Measurements from ENCODE around the gene TBC1D1.

Gene TBC1D1

DNA sequence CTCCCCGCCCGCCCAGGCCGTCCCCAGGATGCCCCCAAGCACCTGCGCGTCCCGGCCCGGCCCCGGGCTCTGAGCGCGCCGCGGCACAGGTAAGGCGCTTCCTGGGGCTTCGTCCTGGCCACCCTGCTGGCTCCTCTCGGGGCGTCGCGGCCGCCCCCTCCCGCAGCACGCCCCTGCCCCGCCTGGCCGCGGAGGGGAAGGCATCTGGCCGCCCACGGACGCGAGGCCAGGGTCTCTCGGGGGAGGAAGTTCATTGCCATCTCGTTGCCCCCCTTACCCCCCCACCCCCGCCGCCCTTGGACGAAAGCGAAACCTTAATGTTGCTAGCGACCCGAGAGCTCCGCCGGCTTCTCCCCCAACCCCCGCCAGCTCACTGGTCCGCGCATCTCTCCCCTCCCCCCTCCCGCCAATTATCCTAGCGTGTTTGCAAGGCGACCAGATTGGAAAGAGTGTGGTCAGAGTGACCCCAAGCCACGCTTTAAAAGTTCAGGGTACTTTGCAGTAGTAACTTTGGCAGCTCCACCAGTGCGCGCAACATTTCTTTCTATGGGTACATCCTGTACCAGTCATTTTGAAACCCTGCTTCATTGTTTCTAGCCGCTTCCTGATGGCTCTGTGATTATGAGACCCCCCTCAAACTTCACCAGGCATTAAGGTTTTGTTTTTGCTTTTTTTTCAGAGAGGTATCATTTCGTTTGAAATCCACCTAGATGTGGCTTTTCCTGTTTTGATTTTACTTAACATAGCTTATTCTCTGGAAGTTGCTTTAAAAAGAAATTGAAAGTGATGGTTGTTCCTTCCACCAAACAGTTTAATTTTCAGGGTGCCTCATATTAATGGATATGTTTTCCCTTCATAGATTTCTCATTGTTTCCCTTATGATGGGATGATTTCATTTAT, 626 bp downstream of the TBC1D1 start:
- Histone ChIP-seq H3K9ac (ENCODE audit: low read length) (peak overlapping the region; percentile 80), H3K27me3 (replicated peaks; ENCODE audit: insufficient read depth, low read length) (no peaks in the 10 kb centered on the region), H3F3A (ENCODE audit: insufficient read depth, low read length) (peaks cover 21% of the 10 kb centered on the region), H3K4me3 (ENCODE audit: low read length) (peak overlapping the region; percentile 65), H2AFZ (ENCODE audit: low read length) (peak overlapping the region; percentile 91), H3K9me2 (replicated peaks; ENCODE audit: insufficient read depth, low read length) (no peaks in the 10 kb centered on the region), H3K9me3 (replicated peaks; ENCODE audit: insufficient read depth, low read length) (no peaks in the 10 kb centered on the region), H3K4me2 (ENCODE audit: low read depth, low read length) (peak overlapping the region; percentile 81), H3K4me1 (ENCODE audit: low read length) (peaks cover 12% of the 10 kb centered on the region), H3K79me2 (ENCODE audit: low read length) (peaks cover 45% of the 10 kb centered on the region), H3K27ac (ENCODE audit: low read length) (peak overlapping the region; percentile 66), H3K36me3 (replicated peaks; ENCODE audit: insufficient read depth, low read length) (no peaks in the 10 kb centered on the region), H4K20me1 (ENCODE audit: insufficient read depth, low read length) (no peaks in the 10 kb centered on the region)
- peak; percentile 84 for DNase-seq
- TF ChIP-seq EZH2 (optimal IDR thresholded peaks at IDR 0.05; ENCODE audit: low read depth, low read length) (no peak), CTCF (IDR thresholded peaks at IDR 0.05; ENCODE audit: low read length) (no peak; the same call in 1 of the 2 replicates), EZH2phosphoT487 (IDR thresholded peaks at IDR 0.05; ENCODE audit: low read length) (no peak)

GRCh38 chr4:37892641-37893040, 1.8 kb downstream of the TBC1D1 start:
- Histone ChIP-seq H3K9me3 (replicated peaks; ENCODE audit: insufficient read depth, low read length) (no peaks in the 10 kb centered on the region), H3K27ac (ENCODE audit: low read length) (no peak overlapping the region), H3K4me1 (ENCODE audit: low read length) (peaks cover 12% of the 10 kb centered on the region), H3K4me2 (ENCODE audit: low read depth, low read length) (peak overlapping the region; percentile 65), H3K27me3 (replicated peaks; ENCODE audit: insufficient read depth, low read length) (no peaks in the 10 kb centered on the region), H4K20me1 (ENCODE audit: insufficient read depth, low read length) (no peaks in the 10 kb centered on the region), H3K9me2 (replicated peaks; ENCODE audit: insufficient read depth, low read length) (no peaks in the 10 kb centered on the region), H3K9ac (ENCODE audit: low read length) (no peak overlapping the region), H3F3A (ENCODE audit: insufficient read depth, low read length) (peaks cover 21% of the 10 kb centered on the region), H3K79me2 (ENCODE audit: low read length) (peaks cover 57% of the 10 kb centered on the region), H3K36me3 (replicated peaks; ENCODE audit: insufficient read depth, low read length) (no peaks in the 10 kb centered on the region), H2AFZ (ENCODE audit: low read length) (no peak overlapping the region), H3K4me3 (ENCODE audit: low read length) (peak overlapping the region; percentile 65)
- peak; percentile 15 for DNase-seq
- TF ChIP-seq CTCF (IDR thresholded peaks at IDR 0.05; ENCODE audit: low read length) = no peak
- TF ChIP-seq EZH2 (optimal IDR thresholded peaks at IDR 0.05; ENCODE audit: low read depth, low read length) = no peak
- TF ChIP-seq EZH2phosphoT487 (IDR thresholded peaks at IDR 0.05; ENCODE audit: low read length) = no peak

DNA sequence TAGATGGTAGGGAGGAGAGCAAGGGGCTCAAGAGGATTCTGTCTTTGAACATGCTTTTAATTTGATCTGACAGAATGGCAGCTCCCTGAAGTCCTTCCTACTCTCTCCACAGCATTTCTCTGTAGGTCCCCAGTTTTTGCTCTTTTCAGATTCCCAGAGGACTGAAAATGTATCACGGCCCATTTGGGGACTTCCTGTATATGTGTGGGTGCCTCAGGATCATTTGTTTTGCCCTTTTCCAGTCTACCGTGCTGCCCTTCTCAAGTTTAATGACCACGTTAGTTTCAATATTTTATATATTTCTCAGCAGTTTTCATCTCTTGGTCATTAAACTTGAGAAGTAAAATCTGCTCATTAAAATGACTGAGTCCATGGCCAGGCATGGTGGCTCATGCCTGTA, 2.3 kb downstream of the TBC1D1 start:
- no peak for DNase-seq
- no peaks in the 10 kb centered on the region for H3K27me3 ChIP-seq (replicated peaks; ENCODE audit: insufficient read depth, low read length)
- peaks cover 21% of the 10 kb centered on the region for H3F3A ChIP-seq (ENCODE audit: insufficient read depth, low read length)
- H3K36me3 ChIP-seq (replicated peaks; ENCODE audit: insufficient read depth, low read length) = no peaks in the 10 kb centered on the region
- H4K20me1 ChIP-seq (ENCODE audit: insufficient read depth, low read length) = no peaks in the 10 kb centered on the region
- no peak overlapping the region for H3K9ac ChIP-seq (ENCODE audit: low read length)
- H3K4me1 ChIP-seq (ENCODE audit: low read length) = peaks cover 12% of the 10 kb centered on the region
- peak overlapping the region; percentile 65; the same call in 1 of the 2 replicates for H3K4me2 ChIP-seq (ENCODE audit: low read depth, low read length)
- TF ChIP-seq EZH2phosphoT487 (IDR thresholded peaks at IDR 0.05; ENCODE audit: low read length) (no peak), CTCF (IDR thresholded peaks at IDR 0.05; ENCODE audit: low read length) (no peak), EZH2 (optimal IDR thresholded peaks at IDR 0.05; ENCODE audit: low read depth, low read length) (no peak)
- peaks cover 62% of the 10 kb centered on the region for H3K79me2 ChIP-seq (ENCODE audit: low read length)
- no peak overlapping the region for H3K27ac ChIP-seq (ENCODE audit: low read length)
- no peaks in the 10 kb centered on the region for H3K9me2 ChIP-seq (replicated peaks; ENCODE audit: insufficient read depth, low read length)
- no peak overlapping the region for H2AFZ ChIP-seq (ENCODE audit: low read length)
- H3K4me3 ChIP-seq (ENCODE audit: low read length) = no peak overlapping the region
- no peaks in the 10 kb centered on the region for H3K9me3 ChIP-seq (replicated peaks; ENCODE audit: insufficient read depth, low read length)

Measured in MM.1S (cell line).